Parathyroid adenoma (tissue), 2 donors: ENCODE measurements around the gene IL6ST.

Source experiments
- H2AFZ ChIP-seq: fragments of 300-600 bp; sonication (generic); one replicate; pipeline ENCODE4 v1.7.0; 2017; ENCODE audit warnings: antibody characterized with exemption, mild to moderate bottlenecking
- H3K27ac ChIP-seq: fragments of 300-600 bp; sonication (generic); one replicate; pipeline ENCODE4 v1.7.0; 2017
- H3K27me3 ChIP-seq: fragments of 300-600 bp; sonication (generic); one replicate; pipeline ENCODE4 v1.7.0; 2017; ENCODE audit warnings: low read length; ENCODE audit not compliant: control insufficient read depth, insufficient read depth
- H3K36me3 ChIP-seq: fragments of 300-600 bp; sonication (generic); one replicate; pipeline ENCODE4 v1.7.0; 2017; ENCODE audit warnings: low read length; ENCODE audit not compliant: control insufficient read depth, insufficient read depth
- H3K4me1 ChIP-seq: fragments of 300-600 bp; sonication (generic); one replicate; pipeline ENCODE4 v1.7.0; 2017; ENCODE audit warnings: control low read depth
- H3K4me2 ChIP-seq: fragments of 300-600 bp; sonication (generic); one replicate; pipeline ENCODE4 v1.7.0; 2017; ENCODE audit warnings: low read length
- H3K4me3 ChIP-seq: fragments of 300-600 bp; sonication (generic); one replicate; pipeline ENCODE4 v1.7.0; 2017; ENCODE audit warnings: low read depth, low read length
- H3K79me2 ChIP-seq: fragments of 300-600 bp; sonication (generic); one replicate; pipeline ENCODE4 v1.7.0; 2017; ENCODE audit warnings: control low read depth
- H3K9ac ChIP-seq: fragments of 300-600 bp; sonication (generic); one replicate; pipeline ENCODE4 v1.7.0; 2017; ENCODE audit warnings: mild to moderate bottlenecking
- H3K9me3 ChIP-seq: fragments of 300-600 bp; sonication (generic); one replicate; pipeline ENCODE4 v1.7.0; 2017; ENCODE audit warnings: low read length; ENCODE audit not compliant: control insufficient read depth
- CTCF ChIP-seq: fragments of 300-600 bp; sonication (generic); IDR thresholded peaks from one replicate; pipeline ENCODE4 v1.7.0; 2017; ENCODE audit warnings: antibody characterized with exemption, mild to moderate bottlenecking
- donor health status: primary hyperparathyroidism.

Gene IL6ST

GRCh38 chr5:55888205-55888604 is 106.6 kb downstream of the IL6ST start:
- Histone ChIP-seq H3K9ac (no peak overlapping the region), H3K79me2 (no peaks in the 10 kb centered on the region), H3K27ac (no peak overlapping the region)

GRCh38 chr5:55885359-55885758 is 109.4 kb downstream of the IL6ST start:
- Histone ChIP-seq H3K9ac (no peak overlapping the region), H3K4me2 (no peak overlapping the region), H2AFZ (no peak overlapping the region), H3K27ac (no peak overlapping the region), H3K4me3 (no peak overlapping the region), H3K27me3 (no peaks in the 10 kb centered on the region), H3K79me2 (no peaks in the 10 kb centered on the region), H3K36me3 (no peaks in the 10 kb centered on the region), H3K4me1 (no peaks in the 10 kb centered on the region), H3K9me3 (no peaks in the 10 kb centered on the region)
- no peak for TF ChIP-seq CTCF

More at GRCh38 chr5:55888205-55888604, 106.6 kb downstream of the IL6ST start:
- no peak for TF ChIP-seq CTCF
- Histone ChIP-seq H3K36me3 (no peaks in the 10 kb centered on the region), H3K4me2 (no peak overlapping the region), H3K27me3 (no peaks in the 10 kb centered on the region), H3K4me3 (no peak overlapping the region), H2AFZ (no peak overlapping the region), H3K9me3 (no peaks in the 10 kb centered on the region), H3K4me1 (no peaks in the 10 kb centered on the region)
